ENCODE data around the gene STK35.

Gene STK35

DNA sequence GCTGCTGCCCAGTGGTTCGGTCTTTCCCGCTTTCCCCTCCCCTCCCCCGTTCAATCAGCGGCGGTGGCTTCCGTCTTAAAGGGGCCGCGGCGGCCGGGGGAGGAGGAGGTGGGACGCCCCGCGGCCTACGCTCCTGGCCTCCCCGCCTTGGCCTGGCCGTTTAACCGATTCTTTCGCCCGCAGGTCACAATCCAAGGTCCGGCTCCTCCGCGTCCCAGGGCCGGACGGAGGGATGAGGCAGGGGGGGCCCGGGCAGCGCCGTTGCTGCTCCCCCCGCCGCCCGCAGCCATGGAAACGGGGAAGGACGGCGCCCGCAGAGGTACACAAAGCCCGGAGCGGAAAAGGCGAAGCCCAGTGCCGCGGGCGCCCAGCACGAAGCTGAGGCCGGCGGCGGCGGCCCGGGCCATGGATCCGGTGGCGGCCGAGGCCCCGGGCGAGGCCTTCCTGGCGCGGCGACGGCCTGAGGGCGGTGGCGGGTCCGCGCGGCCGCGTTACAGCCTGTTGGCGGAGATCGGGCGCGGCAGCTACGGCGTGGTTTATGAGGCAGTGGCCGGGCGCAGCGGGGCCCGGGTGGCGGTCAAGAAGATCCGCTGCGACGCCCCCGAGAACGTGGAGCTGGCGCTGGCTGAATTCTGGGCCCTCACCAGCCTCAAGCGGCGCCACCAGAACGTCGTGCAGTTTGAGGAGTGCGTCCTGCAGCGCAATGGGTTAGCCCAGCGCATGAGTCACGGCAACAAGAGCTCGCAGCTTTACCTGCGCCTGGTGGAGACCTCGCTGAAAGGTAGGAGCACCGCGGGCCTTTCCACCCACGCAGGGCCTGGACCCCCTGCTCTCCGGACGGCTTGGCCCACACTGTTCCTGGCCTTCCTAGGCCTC is 1.2 kb downstream of the STK35 start:
- no peak for TF ChIP-seq CTCF (IDR thresholded peaks at IDR 0.05; ENCODE audit: control insufficient read depth, insufficient read depth, low read depth, low read length, missing control alignments)
- peak overlapping the region; percentile 67 for H3K4me3 ChIP-seq (ENCODE audit: control insufficient read depth, low read depth, low read length)
- DNase-seq (ENCODE audit: low read depth): peak; percentile 44

DNA sequence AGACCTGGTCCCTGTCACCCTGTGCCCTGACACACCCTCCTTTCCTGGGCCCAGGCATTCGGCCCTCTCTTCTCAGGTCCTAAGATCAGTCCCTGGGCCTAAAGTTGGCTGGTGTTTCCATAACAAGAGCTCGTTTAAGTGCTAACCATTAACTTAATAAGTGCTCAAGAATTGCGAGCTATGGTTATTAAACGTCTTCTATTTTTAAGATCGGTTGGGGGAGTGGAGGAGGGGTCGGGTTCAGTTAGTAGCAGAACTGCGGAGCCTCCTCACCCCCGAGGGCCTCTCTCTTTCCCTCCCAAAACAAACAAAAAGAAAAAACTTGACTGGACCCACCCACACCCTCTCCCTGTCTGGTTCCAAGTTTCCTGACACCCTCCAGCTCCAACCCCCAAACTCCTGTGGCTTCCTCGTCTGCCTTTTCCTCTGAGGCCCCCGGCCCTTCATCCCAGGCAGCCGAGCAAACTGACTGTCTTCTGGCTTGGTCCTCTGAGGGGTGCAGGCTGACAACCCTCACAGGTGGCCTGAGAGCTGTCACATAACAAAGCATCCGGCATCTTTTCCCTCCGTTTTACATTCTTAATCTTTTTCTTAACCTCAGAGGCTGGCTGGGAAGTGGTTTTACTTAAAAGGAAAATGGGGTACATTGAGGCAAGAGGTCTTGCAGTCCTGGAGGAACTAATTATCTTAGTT is 2.0 kb downstream of the STK35 start:
- no peak for TF ChIP-seq CTCF (IDR thresholded peaks at IDR 0.05; ENCODE audit: control insufficient read depth, insufficient read depth, low read depth, low read length, missing control alignments)
- DNase-seq (ENCODE audit: low read depth): no peak
- H3K4me3 ChIP-seq (ENCODE audit: control insufficient read depth, low read depth, low read length): peak overlapping the region; percentile 67

DNA sequence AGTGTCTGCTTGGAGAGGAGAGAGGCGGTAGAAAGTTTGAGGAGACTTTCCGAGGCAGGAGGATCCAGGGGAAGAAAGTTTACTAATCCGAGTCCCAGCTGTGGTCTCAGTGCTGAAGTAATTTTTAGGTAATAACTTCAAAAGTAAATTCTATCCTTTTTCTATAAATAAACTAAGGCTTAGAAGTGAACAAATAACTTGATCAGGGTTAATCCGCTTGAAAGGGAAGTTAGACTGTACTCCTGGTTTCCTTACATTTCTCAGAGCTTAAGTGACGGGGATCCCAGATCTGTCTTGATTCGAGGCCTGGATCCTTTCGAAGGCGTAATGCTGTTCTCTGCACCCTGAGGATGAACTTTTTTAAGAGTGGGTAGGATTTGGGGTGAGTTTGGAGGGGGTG is 2.6 kb downstream of the STK35 start:
- no peak for TF ChIP-seq CTCF (IDR thresholded peaks at IDR 0.05; ENCODE audit: control insufficient read depth, insufficient read depth, low read depth, low read length, missing control alignments)
- peak overlapping the region; percentile 67 for H3K4me3 ChIP-seq (ENCODE audit: control insufficient read depth, low read depth, low read length)
- DNase-seq (ENCODE audit: low read depth): no peak

GRCh38 chr20:2108498-2108897 is 6.9 kb downstream of the STK35 start:
- H3K4me3 ChIP-seq (ENCODE audit: control insufficient read depth, low read depth, low read length): no peak overlapping the region
- no peak for TF ChIP-seq CTCF (IDR thresholded peaks at IDR 0.05; ENCODE audit: control insufficient read depth, insufficient read depth, low read depth, low read length, missing control alignments)
- no peak for DNase-seq (ENCODE audit: low read depth)

DNA sequence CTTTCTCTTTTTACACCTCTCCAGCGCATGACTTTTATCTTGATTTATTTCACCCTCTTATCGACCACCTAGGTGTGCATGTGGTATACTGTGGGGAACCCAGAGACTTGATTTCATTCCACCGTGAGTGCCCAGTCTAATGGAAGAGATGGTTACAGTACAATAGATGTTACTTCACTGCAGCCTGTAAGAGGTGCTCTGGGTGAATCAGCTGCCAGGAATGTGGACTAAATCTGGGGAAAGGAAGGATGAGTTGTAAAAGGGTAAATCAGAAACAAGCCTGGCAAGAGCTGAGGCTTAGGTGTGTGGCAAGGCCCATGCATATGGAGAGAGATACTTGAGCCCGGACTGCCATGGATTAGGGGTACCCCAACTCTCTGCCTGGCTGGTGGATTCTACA is 7.4 kb downstream of the STK35 start:
- no peak overlapping the region for H3K4me3 ChIP-seq (ENCODE audit: control insufficient read depth, low read depth, low read length)
- no peak for DNase-seq (ENCODE audit: low read depth)
- TF ChIP-seq CTCF (IDR thresholded peaks at IDR 0.05; ENCODE audit: control insufficient read depth, insufficient read depth, low read depth, low read length, missing control alignments): no peak

- no peak overlapping the region for H3K4me3 ChIP-seq (ENCODE audit: control insufficient read depth, low read depth, low read length)
- no peak for DNase-seq (ENCODE audit: low read depth)
- TF ChIP-seq CTCF (IDR thresholded peaks at IDR 0.05; ENCODE audit: control insufficient read depth, insufficient read depth, low read depth, low read length, missing control alignments): no peak
These were observed 8.0 kb downstream of the STK35 start for GRCh38 chr20:2109425-2110210.

Data from AG09309 (cell line).